Embryonic facial prominence (tissue), 1 donor: ENCODE data around the gene GLP1R.

ENCODE experiments used
- DNase-seq: peaks from one replicate; pipeline ENCODE4 v3.0.0-alpha.2; 2016; ENCODE audit errors: extremely low spot score

The GLP1R gene

GRCh38 chr6:39062014-39062740, 13.6 kb downstream of the GLP1R start:
- no peak for DNase-seq

- no peak for DNase-seq
These were observed 14.9 kb downstream of the GLP1R start for GRCh38 chr6:39063526-39063925.

GRCh38 chr6:39065561-39065960, 17.0 kb downstream of the GLP1R start:
- no peak for DNase-seq

GRCh38 chr6:39068391-39068790, 19.8 kb downstream of the GLP1R start:
- no peak for DNase-seq

- no peak for DNase-seq
These were observed 24.2 kb downstream of the GLP1R start for GRCh38 chr6:39072830-39073229.

GRCh38 chr6:39073471-39074355, 25.1 kb downstream of the GLP1R start:
- DNase-seq, result no peak

GRCh38 chr6:39074486-39074885, 25.9 kb downstream of the GLP1R start:
- DNase-seq, result no peak

GRCh38 chr6:39075010-39075686, 26.6 kb downstream of the GLP1R start:
- DNase-seq, result no peak

- DNase-seq, result no peak
These were observed 27.4 kb downstream of the GLP1R start for GRCh38 chr6:39075807-39076622.

GRCh38 chr6:39076623-39077535, 28.3 kb downstream of the GLP1R start:
- no peak for DNase-seq

GRCh38 chr6:39077882-39078594, 29.5 kb downstream of the GLP1R start:
- DNase-seq, result no peak

GRCh38 chr6:39078695-39079094, 30.1 kb downstream of the GLP1R start:
- DNase-seq, result no peak

- DNase-seq, result no peak
These were observed 30.9 kb downstream of the GLP1R start for GRCh38 chr6:39079197-39080125.

- DNase-seq, result no peak
These were observed 31.8 kb downstream of the GLP1R start for GRCh38 chr6:39080246-39080875.

- DNase-seq, result no peak
These were observed 33.7 kb downstream of the GLP1R start for GRCh38 chr6:39082310-39082709.

GRCh38 chr6:39083231-39083634, 34.7 kb downstream of the GLP1R start:
- no peak for DNase-seq

- DNase-seq, result no peak
These were observed 35.9 kb downstream of the GLP1R start for GRCh38 chr6:39084506-39084905.

GRCh38 chr6:39085129-39085797, 36.7 kb downstream of the GLP1R start:
- no peak for DNase-seq
